AG10803 (cell line): ENCODE measurements around the gene PPP1R9A.
"Not testable (repeated sequence)": the region's sequence is repeated elsewhere in the genome, so short reads cannot be mapped to it uniquely, and the experiment has no call there.

ENCODE experiments used
- DNase-seq: peaks from one replicate; pipeline ENCODE4 v3.0.0; 2010; ENCODE audit warnings: low read depth
- H3K4me3 ChIP-seq: 2 replicates; pipeline ENCODE4 v1.5.1; 2011; ENCODE audit warnings: mild to moderate bottlenecking, low read length, control low read depth
- TF ChIP-seq, protein P1 (sequence below): conservative IDR thresholded peaks from 2 replicates; pipeline ENCODE4 v1.5.1; 2011; ENCODE audit warnings: mild to moderate bottlenecking, low read length, control low read depth, inconsistent platforms

PPP1R9A gene

GRCh38 chr7:94998266-94999068 lies 91.1 kb downstream of the PPP1R9A start:
- TF ChIP-seq, protein P1, sequence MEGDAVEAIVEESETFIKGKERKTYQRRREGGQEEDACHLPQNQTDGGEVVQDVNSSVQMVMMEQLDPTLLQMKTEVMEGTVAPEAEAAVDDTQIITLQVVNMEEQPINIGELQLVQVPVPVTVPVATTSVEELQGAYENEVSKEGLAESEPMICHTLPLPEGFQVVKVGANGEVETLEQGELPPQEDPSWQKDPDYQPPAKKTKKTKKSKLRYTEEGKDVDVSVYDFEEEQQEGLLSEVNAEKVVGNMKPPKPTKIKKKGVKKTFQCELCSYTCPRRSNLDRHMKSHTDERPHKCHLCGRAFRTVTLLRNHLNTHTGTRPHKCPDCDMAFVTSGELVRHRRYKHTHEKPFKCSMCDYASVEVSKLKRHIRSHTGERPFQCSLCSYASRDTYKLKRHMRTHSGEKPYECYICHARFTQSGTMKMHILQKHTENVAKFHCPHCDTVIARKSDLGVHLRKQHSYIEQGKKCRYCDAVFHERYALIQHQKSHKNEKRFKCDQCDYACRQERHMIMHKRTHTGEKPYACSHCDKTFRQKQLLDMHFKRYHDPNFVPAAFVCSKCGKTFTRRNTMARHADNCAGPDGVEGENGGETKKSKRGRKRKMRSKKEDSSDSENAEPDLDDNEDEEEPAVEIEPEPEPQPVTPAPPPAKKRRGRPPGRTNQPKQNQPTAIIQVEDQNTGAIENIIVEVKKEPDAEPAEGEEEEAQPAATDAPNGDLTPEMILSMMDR: no peak
- DNase-seq: no peak
- no peak overlapping the region for H3K4me3 ChIP-seq

DNA sequence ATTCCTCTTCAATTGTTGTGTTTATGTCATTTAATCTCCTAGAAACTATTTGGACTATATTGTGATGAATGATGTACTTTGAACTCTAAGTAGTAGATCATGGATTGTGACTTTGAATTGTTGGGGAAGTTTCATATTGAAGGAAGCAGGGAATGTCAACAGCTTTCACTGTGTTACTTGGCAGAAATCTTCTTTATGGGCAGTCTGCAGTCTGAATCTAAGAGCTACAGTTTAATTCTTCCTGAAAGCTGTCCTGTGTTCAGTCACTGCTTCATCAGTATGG lies 91.6 kb downstream of the PPP1R9A start:
- no peak overlapping the region for H3K4me3 ChIP-seq
- TF ChIP-seq, protein P1: no peak
- no peak for DNase-seq

- DNase-seq, H3K4me3 ChIP-seq: not testable (repeated sequence)
Measured at GRCh38 chr7:94999601-95000000, 92.2 kb downstream of the PPP1R9A start.

GRCh38 chr7:95001258-95001657 lies 93.9 kb downstream of the PPP1R9A start:
- H3K4me3 ChIP-seq: no peak overlapping the region
- TF ChIP-seq, protein P1: no peak
- no peak for DNase-seq

DNA sequence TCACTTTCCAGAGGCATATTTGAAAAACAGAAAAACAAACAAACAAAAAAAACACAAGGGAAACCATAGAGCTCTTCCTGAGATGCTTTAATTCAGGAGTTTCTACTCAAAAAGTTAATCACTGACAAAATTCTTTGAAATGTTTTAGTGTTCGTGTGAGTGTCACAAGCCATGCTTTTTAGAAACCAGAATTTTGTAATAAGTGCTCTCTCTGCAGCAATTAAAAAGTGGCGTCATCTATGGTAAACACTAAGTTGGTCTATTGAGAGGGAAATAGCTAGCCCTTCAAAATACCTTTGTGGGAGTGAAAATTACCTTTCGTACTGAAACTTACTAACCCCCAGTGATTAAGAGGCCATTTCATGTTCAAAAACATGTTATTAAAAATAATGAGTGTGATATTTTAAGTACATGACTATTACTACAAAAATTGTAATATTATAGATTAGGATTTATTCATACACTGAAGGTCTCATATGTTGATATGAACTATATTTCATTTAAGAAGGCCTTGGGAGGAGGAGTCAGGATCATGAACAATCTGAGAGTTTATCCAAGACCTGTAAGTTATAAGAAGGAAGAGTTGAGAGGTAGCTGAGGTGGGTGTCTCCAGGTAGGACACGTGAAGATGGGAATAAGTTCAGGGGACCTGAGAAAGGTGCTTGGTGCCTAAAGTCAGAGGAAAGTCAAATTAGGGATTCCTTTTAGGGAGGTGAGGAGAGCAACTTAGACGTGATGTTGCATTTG lies 94.6 kb downstream of the PPP1R9A start:
- TF ChIP-seq, protein P1: no peak
- DNase-seq: no peak
- H3K4me3 ChIP-seq: no peak overlapping the region

DNA sequence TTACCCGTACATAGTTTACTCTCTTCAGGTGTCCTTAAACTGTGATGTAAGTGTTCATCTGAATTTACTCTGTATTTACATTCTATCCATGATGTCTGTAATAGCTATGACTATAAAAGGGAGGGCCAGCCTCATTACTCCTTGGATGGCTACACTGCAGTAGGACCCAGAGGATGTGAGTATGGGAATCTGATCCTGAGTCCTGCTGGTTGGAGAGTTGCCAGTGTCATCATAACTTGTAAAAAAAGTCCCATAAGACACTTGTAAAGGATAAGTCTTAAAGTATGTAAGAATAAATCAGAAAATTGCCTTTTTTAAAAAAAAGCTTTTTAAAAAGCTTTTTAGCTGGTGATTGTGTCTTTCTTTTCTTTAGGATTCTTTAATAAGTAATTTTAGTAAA lies 95.4 kb downstream of the PPP1R9A start:
- no peak overlapping the region for H3K4me3 ChIP-seq
- TF ChIP-seq, protein P1: no peak
- no peak for DNase-seq

- TF ChIP-seq, protein P1: no peak
- no peak for DNase-seq
- H3K4me3 ChIP-seq: no peak overlapping the region
Measured at GRCh38 chr7:95004618-95005247, 97.3 kb downstream of the PPP1R9A start.
